ENCODE results near the gene OVCA2.

Gene OVCA2

DNA sequence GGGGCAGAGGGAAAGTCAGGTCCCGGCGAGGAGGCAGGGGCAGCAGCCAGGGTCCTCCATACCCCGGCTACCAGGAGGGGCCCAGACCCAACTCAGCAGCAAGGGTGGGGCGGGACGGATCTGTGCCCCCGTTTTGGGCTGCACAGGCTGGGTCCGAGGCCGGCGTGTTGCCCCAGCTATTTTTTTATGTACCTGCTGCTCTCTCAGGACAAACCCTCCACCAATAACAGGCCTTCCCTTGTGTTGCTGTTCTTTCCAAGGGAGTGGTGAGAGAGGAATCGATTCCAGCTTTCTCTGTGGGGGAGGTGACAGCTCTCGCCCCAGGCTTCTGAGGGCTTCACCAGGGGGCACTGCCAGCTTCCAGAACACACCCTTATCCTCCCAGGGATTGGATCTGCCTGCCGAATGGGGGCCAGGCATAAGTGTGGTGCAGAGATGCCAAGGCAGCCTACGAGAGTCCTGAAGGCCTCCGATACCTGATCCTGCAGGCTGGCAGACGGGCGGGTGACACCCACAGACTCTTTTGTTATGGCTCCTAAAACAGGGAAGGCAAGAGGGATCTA, 39.0 kb upstream of the OVCA2 start:
- TF ChIP-seq, protein P1, sequence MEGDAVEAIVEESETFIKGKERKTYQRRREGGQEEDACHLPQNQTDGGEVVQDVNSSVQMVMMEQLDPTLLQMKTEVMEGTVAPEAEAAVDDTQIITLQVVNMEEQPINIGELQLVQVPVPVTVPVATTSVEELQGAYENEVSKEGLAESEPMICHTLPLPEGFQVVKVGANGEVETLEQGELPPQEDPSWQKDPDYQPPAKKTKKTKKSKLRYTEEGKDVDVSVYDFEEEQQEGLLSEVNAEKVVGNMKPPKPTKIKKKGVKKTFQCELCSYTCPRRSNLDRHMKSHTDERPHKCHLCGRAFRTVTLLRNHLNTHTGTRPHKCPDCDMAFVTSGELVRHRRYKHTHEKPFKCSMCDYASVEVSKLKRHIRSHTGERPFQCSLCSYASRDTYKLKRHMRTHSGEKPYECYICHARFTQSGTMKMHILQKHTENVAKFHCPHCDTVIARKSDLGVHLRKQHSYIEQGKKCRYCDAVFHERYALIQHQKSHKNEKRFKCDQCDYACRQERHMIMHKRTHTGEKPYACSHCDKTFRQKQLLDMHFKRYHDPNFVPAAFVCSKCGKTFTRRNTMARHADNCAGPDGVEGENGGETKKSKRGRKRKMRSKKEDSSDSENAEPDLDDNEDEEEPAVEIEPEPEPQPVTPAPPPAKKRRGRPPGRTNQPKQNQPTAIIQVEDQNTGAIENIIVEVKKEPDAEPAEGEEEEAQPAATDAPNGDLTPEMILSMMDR (conservative IDR thresholded peaks at IDR 0.05; ENCODE audit: low read length) = no peak
- no peak for TF ChIP-seq EZH2phosphoT487 (IDR thresholded peaks at IDR 0.05; ENCODE audit: borderline replicate concordance)
- Histone ChIP-seq H3K4me1 (ENCODE audit: insufficient read depth, low read length, poor library complexity, severe bottlenecking) (no peaks in the 10 kb centered on the region), H3K9me3 (ENCODE audit: insufficient read depth, low read depth, low read length) (no peaks in the 10 kb centered on the region), H3K4me2 (ENCODE audit: low read depth, low read length, poor library complexity, severe bottlenecking) (no peak overlapping the region), H2AFZ (ENCODE audit: low read length) (no peak overlapping the region), H3K79me2 (ENCODE audit: insufficient read depth, low read length) (no peaks in the 10 kb centered on the region), H3K4me3 (ENCODE audit: low read length, poor library complexity, severe bottlenecking) (no peak overlapping the region), H3F3A (ENCODE audit: low read depth) (no peaks in the 10 kb centered on the region), H3K9me2 (replicated peaks; ENCODE audit: low read depth, low read length) (no peaks in the 10 kb centered on the region), H3K9ac (ENCODE audit: low read depth, low read length, poor library complexity, severe bottlenecking) (no peak overlapping the region), H3K36me3 (ENCODE audit: insufficient read depth, low read length) (no peaks in the 10 kb centered on the region), H3K27me3 (ENCODE audit: insufficient read depth, low read length, poor library complexity, severe bottlenecking) (no peaks in the 10 kb centered on the region), H4K20me1 (ENCODE audit: insufficient read depth, low read length, poor library complexity, severe bottlenecking) (no peaks in the 10 kb centered on the region)

DNA sequence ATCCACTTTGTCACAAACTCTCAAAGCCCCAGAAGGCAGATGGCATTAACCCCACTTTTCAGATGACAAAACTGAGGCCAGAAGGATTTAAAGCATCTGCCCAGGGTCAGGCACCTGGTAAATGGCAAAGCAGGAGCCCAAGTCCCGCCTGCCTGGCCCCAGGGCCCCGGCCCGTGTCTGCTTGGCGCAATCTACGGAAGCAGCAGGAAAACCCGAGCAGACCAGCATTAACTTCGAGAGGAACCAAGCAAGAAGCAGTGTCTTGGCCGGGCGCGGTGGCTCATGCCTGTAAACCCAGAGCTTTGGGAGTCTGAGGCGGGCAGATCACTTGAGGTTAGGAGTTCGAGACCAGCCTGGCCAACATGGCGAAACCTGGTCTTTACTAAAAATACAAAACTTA, 38.3 kb upstream of the OVCA2 start:
- H3K9ac ChIP-seq (ENCODE audit: low read depth, low read length, poor library complexity, severe bottlenecking) = no peak overlapping the region

DNA sequence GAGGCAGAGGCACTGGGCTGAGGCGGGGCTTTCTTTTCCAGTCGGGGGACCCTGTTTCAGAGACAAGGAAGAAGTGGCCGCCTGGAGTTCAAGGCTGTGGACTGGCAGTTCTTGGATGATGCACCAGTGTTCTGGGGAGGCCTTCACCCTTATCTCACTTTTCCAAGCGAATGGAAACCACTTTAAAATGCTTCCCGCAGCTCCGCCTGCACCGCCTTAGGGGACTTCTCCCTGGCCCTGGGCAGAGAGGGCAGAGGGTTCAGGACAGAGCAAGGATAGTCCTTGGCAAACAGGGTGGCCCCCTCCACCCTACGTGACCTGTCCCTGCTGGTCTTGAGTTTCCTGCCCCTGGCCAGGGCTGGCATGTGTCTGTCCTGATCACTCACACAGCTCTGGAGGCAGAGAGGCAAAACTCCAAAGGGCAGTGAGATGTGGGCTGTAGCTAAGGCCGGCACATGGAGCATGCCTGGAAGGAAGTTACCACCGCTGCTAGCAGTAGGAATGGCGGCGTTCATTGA, 37.3 kb upstream of the OVCA2 start:
- H3K4me3 ChIP-seq (ENCODE audit: low read length, poor library complexity, severe bottlenecking) = no peak overlapping the region
- H3K9ac ChIP-seq (ENCODE audit: low read depth, low read length, poor library complexity, severe bottlenecking) = no peak overlapping the region
- no peaks in the 10 kb centered on the region for H3K4me1 ChIP-seq (ENCODE audit: insufficient read depth, low read length, poor library complexity, severe bottlenecking)
- no peaks in the 10 kb centered on the region for H4K20me1 ChIP-seq (ENCODE audit: insufficient read depth, low read length, poor library complexity, severe bottlenecking)
- no peaks in the 10 kb centered on the region for H3F3A ChIP-seq (ENCODE audit: low read depth)
- H3K36me3 ChIP-seq (ENCODE audit: insufficient read depth, low read length) = no peaks in the 10 kb centered on the region
- H2AFZ ChIP-seq (ENCODE audit: low read length) = no peak overlapping the region
- no peak for TF ChIP-seq EZH2phosphoT487 (IDR thresholded peaks at IDR 0.05; ENCODE audit: borderline replicate concordance)
- TF ChIP-seq, protein P1 (conservative IDR thresholded peaks at IDR 0.05; ENCODE audit: low read length) = no peak
- no peaks in the 10 kb centered on the region for H3K79me2 ChIP-seq (ENCODE audit: insufficient read depth, low read length)
- H3K9me2 ChIP-seq (replicated peaks; ENCODE audit: low read depth, low read length) = no peaks in the 10 kb centered on the region
- H3K9me3 ChIP-seq (ENCODE audit: insufficient read depth, low read depth, low read length) = no peaks in the 10 kb centered on the region
- H3K4me2 ChIP-seq (ENCODE audit: low read depth, low read length, poor library complexity, severe bottlenecking) = no peak overlapping the region
- no peaks in the 10 kb centered on the region for H3K27me3 ChIP-seq (ENCODE audit: insufficient read depth, low read length, poor library complexity, severe bottlenecking)

More for the DNA sequence above, 38.3 kb upstream of the OVCA2 start:
- H3K4me2 ChIP-seq (ENCODE audit: low read depth, low read length, poor library complexity, severe bottlenecking) = no peak overlapping the region
- H3K4me1 ChIP-seq (ENCODE audit: insufficient read depth, low read length, poor library complexity, severe bottlenecking) = no peaks in the 10 kb centered on the region
- no peaks in the 10 kb centered on the region for H3K27me3 ChIP-seq (ENCODE audit: insufficient read depth, low read length, poor library complexity, severe bottlenecking)
- no peak overlapping the region for H3K4me3 ChIP-seq (ENCODE audit: low read length, poor library complexity, severe bottlenecking)
- no peaks in the 10 kb centered on the region for H3K79me2 ChIP-seq (ENCODE audit: insufficient read depth, low read length)
- H3F3A ChIP-seq (ENCODE audit: low read depth) = no peaks in the 10 kb centered on the region
- H3K36me3 ChIP-seq (ENCODE audit: insufficient read depth, low read length) = no peaks in the 10 kb centered on the region
- no peak overlapping the region for H2AFZ ChIP-seq (ENCODE audit: low read length)
- no peaks in the 10 kb centered on the region for H3K9me3 ChIP-seq (ENCODE audit: insufficient read depth, low read depth, low read length)
- no peaks in the 10 kb centered on the region for H4K20me1 ChIP-seq (ENCODE audit: insufficient read depth, low read length, poor library complexity, severe bottlenecking)
- TF ChIP-seq, protein P1 (conservative IDR thresholded peaks at IDR 0.05; ENCODE audit: low read length) = no peak
- TF ChIP-seq EZH2phosphoT487 (IDR thresholded peaks at IDR 0.05; ENCODE audit: borderline replicate concordance) = no peak
- no peaks in the 10 kb centered on the region for H3K9me2 ChIP-seq (replicated peaks; ENCODE audit: low read depth, low read length)
